Tongue (tissue), 2 donors: ENCODE results near the gene PCDH9. TPM values are rescaled to one million over a fixed set of nuclear protein-coding genes. Genes with fewer than 3 reads are reported as not detected.

Experiments
- DNase-seq: peaks from one replicate; pipeline ENCODE4 v3.0.0-alpha.2; 2015
- total RNA-seq: library from RNA; depleted of rRNA; stranded (reverse); fragments of >200 nt; gene quantifications from one replicate; pipeline ENCODE4 v1.2.3, GENCODE V29; 2014

The PCDH9 gene
- total RNA-seq, 1 donor from 2014 or later, result 6.9 TPM

DNA sequence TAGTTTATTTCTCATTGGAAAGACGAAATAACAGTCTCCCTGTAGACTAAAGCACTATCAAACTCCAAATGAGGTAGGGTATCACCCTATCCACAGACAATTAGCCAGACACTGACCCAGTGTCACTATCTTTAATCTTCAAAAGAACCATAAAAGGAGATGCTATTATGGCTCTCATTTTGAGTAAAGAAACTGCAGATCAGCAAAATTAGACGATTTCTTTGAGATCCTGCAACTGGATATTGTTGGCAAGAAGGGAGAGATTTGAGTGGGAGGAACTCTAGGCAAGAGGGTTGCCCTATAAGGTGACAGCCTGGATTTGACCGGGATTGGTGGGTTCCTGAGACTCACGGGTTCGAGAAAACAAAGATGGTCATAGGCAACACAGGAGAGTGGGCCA, 71.2 kb downstream of the PCDH9 start:
- DNase-seq, result no peak

DNA sequence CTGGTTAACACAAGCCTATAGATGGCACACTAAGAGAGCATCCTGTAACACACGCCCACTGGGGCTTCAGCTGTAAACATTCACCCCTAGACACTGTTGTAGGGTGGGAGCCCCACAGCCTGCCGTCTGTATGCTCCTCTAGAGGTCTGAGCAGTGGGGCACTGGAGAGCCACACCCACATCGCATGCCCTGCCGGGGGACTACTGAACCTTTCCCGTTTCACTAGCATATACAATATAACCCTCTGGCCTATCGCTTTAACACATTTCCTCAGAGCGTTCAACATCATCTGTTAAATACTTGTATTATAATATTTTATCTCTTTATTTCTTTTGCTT, 73.4 kb downstream of the PCDH9 start:
- no peak for DNase-seq

DNA sequence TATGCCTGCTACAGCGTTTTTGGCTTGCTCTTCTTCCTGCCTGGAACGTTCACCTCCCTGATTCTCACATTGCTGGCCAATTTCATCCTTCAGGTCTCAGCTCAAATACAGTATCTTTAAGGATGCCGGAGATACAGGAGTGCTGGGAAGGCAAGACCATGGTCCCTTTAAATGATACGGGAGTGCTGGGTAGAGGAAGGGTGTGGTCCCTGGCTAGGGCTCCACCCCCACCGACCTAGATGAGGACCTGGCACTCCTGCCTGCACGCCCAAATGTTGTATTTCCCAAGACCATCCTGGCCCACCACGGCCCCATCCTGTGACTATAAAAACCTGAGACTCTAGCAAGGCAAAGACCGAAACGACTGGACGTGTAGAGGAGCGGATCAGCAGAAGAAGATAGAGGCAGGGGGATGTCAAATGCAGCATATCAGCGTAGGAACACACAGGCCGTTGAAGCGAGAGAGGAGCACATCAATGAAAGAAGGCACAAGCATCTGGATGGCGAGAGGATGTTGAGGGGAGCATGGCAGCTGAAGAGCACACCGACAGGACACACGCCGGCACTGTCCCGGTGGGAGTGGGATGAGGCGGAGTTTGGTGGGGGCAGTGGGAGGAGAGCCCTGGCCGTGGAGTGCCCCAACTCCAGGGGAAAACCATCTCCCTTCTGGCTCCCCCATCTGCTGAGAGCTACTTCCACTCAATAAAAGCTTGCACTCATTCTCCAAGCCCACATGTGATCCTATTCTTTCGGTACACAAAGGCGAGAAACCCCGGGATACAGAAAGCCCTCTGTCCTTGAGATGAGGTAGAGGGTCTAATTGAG, 74.0 kb downstream of the PCDH9 start:
- no peak for DNase-seq

DNA sequence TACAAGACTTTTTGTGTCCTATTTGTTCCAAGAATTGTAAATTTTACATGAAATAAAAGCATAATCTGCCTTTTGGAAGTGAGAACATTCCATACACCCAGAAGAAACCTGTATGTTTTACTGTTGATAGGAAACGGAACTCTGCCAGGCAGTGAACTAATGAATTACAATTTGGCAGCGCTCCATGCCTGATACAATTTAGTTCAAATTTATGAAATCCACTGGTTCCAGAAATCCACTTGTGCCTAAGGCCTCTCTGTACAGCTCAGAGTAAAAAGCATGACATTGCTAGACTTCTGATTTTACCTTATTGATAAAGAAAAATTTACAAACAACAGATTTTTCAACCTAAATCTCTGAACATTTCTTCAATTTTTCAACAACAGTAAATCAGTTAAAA, 78.1 kb downstream of the PCDH9 start:
- no peak for DNase-seq

- DNase-seq, result no peak
These were observed 78.5 kb downstream of the PCDH9 start for GRCh38 chr13:67151652-67152051.

DNA sequence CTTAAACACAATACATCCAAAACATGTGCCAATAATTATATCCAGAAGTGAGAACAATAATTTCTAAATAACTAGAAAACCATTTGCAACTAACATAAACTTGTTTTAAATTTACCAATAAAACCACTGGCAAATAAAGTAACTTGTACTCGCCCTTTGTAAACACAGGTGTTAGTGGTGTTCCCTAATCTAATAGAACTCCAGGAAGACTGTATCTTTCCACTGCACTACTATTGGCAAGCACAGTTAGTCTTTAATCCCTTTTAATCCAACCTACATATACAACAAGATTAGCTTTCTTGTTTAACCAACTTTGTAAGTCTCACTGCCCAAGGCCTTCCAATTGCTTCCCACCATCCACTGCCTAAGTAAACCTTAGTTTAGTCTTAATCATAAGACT, 79.5 kb downstream of the PCDH9 start:
- DNase-seq, result peak; percentile 33

GRCh38 chr13:67148161-67148571, 82.0 kb downstream of the PCDH9 start:
- DNase-seq, result peak; percentile 64

DNA sequence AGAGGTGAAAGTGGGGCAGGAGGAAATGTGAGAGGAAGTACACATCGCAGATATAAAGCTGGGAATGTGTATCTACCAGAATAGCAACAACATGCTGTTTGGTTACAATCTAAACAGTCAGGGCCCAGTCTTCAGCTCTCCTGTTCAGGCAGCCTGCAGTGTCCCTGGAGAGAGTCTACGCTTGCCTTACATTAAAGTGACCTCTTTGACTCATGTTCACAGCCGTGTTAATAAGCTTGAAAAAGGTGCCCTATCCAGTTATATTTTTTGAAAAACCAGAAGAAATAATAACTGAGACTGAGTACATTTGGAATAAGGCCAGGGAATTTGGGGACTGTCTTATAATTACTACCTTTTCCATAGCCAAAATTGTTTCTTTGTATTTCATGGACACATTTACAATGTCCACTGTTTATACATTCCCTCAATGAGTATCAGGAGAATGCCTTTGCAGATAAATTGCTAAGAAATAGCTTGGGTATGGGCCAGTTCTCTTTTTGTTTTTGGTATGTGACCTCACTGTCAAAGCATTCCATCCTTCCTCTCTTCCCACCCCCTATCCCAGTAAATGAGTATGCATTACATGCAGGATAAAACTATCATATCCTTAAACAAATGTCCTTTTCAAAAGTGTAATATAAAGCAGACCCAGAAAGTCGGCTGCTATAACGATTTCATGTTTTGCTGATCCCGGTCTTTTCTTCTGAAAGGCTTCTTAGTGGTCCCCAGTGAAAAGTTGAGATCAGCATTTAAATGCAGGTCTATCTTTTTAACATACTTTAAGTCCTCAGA, 82.6 kb downstream of the PCDH9 start:
- DNase-seq, result peak; percentile 77

DNA sequence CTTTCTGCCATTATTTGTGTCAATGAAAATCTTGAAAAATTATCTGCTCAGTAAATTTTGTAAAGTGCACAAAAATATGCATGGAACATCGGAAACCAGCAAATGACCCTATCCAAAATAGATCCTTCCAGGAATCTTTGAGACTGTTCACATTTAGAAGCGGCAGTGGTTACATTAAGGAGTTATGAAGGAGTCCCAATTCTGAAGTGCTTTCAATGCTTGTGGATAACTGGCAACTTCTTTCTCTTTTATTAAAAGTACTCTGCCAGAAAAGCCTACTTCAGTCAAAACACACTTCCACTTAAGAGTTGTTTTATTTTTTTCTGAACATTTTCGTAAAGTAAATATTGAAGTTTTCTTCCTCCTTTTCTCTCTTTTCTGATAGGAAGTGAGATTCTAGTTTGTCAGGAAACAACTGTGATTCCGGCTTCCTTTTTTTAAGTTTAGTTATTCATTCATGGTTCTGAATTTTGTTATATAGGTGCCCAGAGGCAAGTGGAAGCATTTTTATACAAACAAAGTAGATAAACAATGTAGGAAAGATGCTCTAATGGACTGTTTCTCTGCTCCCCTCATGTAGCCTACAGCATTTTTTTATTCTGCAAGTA, 83.5 kb downstream of the PCDH9 start:
- peak; percentile 24 for DNase-seq

DNA sequence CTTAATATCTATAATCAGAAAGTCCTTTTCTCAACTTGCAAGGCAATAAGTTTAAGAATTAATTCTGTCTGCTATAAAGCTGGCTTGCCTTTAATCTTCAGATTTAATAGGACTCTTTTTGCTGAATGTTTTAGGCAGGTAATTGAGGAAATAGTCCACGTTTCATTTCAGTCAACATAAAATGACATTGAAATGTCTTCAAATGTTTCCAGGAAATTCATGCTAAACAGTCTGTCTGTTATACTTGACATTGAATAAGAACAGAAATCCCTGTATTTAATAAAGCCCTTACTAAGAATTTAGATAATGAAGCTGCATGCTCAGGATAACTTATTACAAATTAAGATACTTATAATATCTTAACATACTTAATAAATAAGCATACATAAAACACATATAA, 84.2 kb downstream of the PCDH9 start:
- DNase-seq, result no peak

DNA sequence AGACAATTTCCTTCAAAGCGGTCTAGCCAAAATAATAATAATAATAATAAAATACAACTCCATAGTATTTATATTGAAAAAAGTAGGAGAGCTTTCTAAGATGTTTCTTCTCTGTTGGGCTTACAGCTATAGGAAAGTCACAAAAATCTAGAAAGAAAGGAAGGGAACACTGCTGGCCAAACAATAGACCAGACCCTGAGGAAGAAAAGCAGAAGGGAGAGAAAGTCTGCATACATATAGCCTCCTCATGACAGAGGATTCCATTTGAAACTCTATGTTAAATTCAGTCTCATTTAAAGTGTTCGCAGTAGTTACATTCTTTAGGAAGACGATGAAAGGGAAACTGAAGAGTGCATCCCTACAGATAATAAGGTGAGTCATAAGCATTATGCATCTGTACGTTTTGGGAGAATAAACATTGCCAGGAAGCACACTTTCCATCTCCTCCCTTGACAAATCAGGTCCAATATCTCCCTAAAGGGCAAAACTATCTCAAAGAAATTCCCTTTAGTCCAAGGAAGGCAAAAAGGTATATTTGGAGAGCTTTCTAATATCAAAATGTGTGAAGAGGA, 86.5 kb downstream of the PCDH9 start:
- DNase-seq, result no peak

- DNase-seq, result no peak
These were observed 90.1 kb downstream of the PCDH9 start for GRCh38 chr13:67140006-67140405.

- DNase-seq, result no peak
These were observed 90.6 kb downstream of the PCDH9 start for GRCh38 chr13:67139551-67139950.

DNA sequence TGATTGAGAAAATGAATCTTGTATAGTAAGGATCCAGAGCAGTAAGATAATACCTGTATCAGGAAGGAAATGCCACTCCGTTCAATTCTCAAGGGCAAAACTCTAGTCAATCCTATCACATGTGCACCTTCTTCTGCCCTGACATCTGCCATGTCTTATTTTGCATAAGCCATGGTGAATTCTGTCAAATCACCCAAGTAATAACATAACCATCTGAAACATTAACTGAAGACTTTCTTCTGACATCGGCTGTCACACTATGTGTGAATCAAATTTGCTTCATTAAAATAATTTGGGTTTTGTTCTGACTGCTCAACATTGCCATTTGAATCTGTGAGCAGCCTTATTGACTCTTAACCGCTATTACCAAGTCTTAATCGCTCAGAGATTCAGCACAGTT, 91.2 kb downstream of the PCDH9 start:
- DNase-seq, result no peak

DNA sequence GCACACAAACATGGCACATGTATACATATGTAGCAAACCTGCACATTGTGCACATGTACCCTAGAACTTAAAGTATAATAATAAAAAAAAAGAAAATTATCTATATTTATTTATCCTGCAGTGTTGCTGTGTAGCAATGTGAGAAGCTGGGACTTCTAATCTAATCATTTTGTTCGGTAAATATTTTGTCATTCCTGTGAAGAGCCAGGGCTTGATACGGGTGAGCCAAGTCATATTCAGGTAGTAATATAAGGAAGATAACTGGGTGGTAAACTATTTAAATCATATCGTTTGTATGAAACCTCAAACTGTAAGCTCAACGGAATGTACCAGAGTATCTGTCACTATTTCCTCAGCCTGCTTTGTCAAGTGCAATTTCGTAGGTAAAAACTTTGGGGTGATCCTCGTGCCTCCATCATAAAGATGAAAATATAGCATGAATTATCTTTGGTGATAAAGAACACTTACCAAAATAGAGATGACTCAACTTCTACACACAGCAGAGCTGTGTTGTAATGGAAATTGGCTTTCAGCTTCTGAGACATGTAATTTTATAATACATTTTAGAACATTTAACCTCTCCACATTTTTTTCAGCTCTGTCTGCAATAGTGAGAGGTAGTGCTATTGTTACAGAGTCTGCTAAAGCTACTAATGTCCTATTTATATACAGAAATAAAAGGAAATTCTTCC, 92.9 kb downstream of the PCDH9 start:
- DNase-seq, result no peak

DNA sequence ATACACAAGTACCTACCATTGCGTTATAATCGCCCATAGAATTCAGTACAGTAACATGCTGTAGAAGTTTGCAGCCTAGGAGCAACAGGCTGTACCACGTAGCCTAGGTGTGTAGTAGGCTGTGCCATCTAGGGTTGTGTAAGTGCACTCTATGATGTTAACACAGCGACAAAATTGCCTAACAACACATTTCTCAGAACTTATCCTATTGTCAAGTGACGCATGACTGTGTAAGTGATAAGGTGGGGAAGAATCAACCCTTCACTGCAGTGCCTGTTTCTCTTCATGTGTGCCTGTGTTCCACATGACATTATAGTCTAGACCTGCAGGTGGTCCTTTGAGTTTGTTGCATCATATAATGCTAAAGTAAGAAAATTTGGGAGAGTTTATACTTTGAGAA, 94.0 kb downstream of the PCDH9 start:
- DNase-seq, result no peak

- DNase-seq, result no peak
These were observed 94.8 kb downstream of the PCDH9 start for GRCh38 chr13:67135356-67135755.

GRCh38 chr13:67134417-67135129, 95.6 kb downstream of the PCDH9 start:
- peak; percentile 40 for DNase-seq

- DNase-seq, result no peak
These were observed 96.7 kb downstream of the PCDH9 start for GRCh38 chr13:67133476-67133875.

- DNase-seq, result no peak
These were observed 98.7 kb downstream of the PCDH9 start for GRCh38 chr13:67131393-67131792.

DNA sequence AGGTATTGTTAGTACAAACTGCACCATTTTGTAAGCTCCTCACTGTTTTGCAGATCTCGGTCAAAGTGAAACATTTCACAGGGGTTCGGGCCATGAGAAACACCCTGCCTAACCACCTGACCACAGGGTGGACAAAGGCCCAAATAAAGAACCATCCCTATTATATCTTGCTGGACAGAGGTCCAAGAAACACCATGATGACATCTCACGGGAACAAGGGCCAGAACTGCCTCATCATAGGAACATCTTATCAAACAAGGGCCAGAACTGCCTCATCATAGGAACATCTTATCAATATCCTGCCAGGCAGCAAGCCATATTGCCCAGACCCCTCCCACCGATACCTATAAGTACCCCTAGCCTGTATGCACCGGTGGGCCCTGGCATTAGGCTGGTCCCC, 99.7 kb downstream of the PCDH9 start:
- no peak for DNase-seq

GRCh38 chr13:67128136-67128535, 102.0 kb downstream of the PCDH9 start:
- DNase-seq, result no peak
